ENCODE measurements around the gene NUP85.
A peak's percentile ranks its signal among the peaks of the same experiment; 100 is the strongest.

The NUP85 gene

DNA sequence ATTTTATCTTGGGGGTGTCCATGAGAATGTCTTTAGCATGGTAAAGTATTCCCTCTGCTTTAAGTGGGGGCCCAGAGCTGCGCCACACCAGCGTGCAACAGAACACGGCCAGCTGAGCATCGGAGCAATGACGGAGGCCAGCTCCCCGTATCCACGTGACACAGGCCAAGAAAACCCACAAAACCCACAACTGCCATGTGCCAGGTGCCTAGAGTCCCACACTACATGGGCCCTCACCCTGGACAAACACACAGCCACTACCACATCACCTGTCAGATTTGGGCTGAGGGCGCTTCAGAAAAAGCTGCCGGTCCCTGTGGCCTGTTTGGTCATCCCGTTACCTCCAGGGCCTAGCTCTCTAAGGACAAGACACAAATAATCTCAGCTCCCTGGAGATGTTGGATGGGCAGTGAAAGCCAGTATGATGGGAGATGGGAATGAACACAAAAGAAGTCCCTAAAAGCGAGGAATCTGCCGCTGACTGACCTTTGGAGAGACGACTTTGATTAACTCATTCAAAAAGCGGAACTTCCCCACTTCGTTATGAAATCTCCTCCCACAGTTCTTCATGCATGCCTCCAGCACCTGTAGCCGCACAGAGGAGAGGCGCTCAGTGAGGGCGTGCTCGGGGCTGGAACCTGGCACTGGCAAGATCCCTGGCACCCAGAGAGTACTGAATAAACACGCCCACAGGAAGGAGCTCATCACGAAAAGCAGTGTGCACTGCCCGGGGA lies 38.8 kb downstream of the NUP85 start:
- Histone ChIP-seq H3K36me3 (replicated peaks) (peaks cover 48% of the 10 kb centered on the region), H3K4me3 (ENCODE audit: low read depth, low read length) (no peak overlapping the region), H3K27me3 (replicated peaks) (no peaks in the 10 kb centered on the region), H3K27ac (no peak overlapping the region)
- in situ Hi-C loops (cut with HindIII; ENCODE audit: low pct_ligation_motif_present, low sequenced_read_pairs), result no loop called here
- no peak for DNase-seq
- TF ChIP-seq, protein P1, sequence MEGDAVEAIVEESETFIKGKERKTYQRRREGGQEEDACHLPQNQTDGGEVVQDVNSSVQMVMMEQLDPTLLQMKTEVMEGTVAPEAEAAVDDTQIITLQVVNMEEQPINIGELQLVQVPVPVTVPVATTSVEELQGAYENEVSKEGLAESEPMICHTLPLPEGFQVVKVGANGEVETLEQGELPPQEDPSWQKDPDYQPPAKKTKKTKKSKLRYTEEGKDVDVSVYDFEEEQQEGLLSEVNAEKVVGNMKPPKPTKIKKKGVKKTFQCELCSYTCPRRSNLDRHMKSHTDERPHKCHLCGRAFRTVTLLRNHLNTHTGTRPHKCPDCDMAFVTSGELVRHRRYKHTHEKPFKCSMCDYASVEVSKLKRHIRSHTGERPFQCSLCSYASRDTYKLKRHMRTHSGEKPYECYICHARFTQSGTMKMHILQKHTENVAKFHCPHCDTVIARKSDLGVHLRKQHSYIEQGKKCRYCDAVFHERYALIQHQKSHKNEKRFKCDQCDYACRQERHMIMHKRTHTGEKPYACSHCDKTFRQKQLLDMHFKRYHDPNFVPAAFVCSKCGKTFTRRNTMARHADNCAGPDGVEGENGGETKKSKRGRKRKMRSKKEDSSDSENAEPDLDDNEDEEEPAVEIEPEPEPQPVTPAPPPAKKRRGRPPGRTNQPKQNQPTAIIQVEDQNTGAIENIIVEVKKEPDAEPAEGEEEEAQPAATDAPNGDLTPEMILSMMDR (IDR thresholded peaks at IDR 0.05; ENCODE audit: low read depth, low read length, missing control alignments), result no peak

DNA sequence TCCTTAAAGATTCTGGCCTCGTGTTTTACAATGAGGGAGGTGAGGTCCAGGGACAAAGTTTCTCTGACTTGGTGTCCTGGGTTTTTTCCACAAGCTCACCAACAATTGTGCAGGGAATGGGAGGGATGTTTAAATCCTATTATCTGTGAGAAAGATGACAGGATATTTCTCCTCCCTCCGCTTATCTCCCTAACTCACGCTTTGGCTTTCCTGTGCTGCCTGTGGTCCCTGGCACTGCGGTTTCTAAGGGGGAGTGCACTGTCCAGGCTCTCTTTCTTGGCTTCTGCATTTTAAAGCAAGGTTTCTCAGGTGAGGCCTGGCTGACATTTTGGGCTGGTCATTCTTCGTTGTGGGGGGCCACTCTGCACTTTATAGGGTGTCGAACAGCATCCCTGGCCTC lies 39.5 kb downstream of the NUP85 start:
- in situ Hi-C loops (cut with HindIII; ENCODE audit: low pct_ligation_motif_present, low sequenced_read_pairs), result no loop called here

DNA sequence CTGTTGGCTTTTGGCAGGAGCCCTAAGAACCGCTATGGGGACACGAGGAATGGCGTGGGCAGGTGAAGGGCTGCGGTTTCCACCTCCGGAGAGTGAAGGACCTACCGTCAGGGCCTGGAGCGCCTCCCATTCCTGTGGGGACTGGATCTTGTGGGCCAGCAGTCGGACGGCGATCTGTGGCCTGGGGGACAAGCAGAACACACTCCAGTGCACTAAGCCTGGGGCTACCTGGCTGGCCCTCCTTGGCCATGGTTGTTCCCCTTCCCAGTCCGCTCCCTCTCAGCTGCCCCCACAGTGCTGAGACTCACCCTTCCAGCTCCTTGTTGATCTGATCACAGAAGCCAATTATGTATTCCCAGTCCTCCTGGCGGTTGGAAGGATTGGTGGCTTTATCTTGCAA lies 40.9 kb downstream of the NUP85 start:
- H3K27me3 ChIP-seq (replicated peaks), result no peaks in the 10 kb centered on the region
- in situ Hi-C loops (cut with HindIII; ENCODE audit: low pct_ligation_motif_present, low sequenced_read_pairs), result no loop called here
- H3K27ac ChIP-seq, result no peak overlapping the region
- no peak overlapping the region for H3K4me3 ChIP-seq (ENCODE audit: low read depth, low read length)
- DNase-seq, result no peak
- TF ChIP-seq, protein P1 (IDR thresholded peaks at IDR 0.05; ENCODE audit: low read depth, low read length, missing control alignments), result no peak
- H3K36me3 ChIP-seq (replicated peaks), result peaks cover 34% of the 10 kb centered on the region

More for the DNA sequence above, 39.5 kb downstream of the NUP85 start:
- no peak for DNase-seq
- Histone ChIP-seq H3K27ac (no peak overlapping the region), H3K4me3 (ENCODE audit: low read depth, low read length) (no peak overlapping the region), H3K27me3 (replicated peaks) (no peaks in the 10 kb centered on the region), H3K36me3 (replicated peaks) (peaks cover 45% of the 10 kb centered on the region)
- TF ChIP-seq, protein P1 (IDR thresholded peaks at IDR 0.05; ENCODE audit: low read depth, low read length, missing control alignments), result no peak

DNA sequence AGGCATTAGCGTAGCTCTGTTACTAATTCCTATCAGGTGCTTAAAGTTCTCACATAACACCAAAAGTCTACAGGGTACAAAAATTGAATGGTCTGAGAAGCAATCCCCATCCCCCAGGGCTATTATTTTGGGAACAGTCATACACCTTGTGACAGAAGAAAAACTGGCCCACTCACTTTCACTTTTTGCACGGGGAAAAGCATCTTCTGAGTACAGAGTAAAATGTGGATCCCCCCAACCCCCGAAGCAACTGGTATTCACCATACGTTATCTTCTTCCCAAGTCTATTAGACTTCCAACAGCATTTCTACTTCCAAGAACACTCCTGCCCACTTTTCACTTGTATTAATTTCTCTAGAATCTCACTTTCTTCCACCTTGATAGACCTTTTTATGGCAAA lies 44.1 kb downstream of the NUP85 start:
- H3K4me3 ChIP-seq (ENCODE audit: low read depth, low read length), result no peak overlapping the region
- H3K27me3 ChIP-seq (replicated peaks), result no peaks in the 10 kb centered on the region
- in situ Hi-C loops (cut with HindIII; ENCODE audit: low pct_ligation_motif_present, low sequenced_read_pairs), result no loop called here
- H3K36me3 ChIP-seq (replicated peaks), result peaks cover 13% of the 10 kb centered on the region
- peak overlapping the region; percentile 32 for H3K27ac ChIP-seq
- DNase-seq, result no peak
- TF ChIP-seq, protein P1 (IDR thresholded peaks at IDR 0.05; ENCODE audit: low read depth, low read length, missing control alignments), result no peak

DNA sequence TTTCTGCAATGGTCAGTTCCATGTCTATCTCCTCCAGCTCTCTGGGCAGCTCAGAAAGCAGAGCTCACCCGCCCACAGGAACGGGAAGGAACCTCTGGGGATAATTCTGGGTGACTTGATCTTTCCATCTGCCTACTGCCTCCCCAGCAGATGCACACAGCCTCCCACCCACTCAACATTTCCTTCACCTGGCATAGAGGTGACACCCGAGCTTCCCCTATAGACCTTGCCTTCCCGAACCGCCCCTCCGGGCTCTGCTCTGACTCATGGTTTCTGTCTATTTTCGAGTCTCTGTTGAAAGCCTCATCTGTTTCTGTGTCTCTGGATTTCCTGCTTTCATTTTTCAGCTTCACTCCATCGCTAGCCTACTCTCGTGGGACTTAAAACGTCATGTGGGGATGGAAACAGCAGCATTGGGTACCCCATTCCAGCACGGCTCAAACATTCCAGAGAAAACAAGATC lies 44.6 kb downstream of the NUP85 start:
- H3K27ac ChIP-seq, result peak overlapping the region; percentile 32
- peak overlapping the region; percentile 17 for H3K4me3 ChIP-seq (ENCODE audit: low read depth, low read length)
- H3K27me3 ChIP-seq (replicated peaks), result no peaks in the 10 kb centered on the region
- in situ Hi-C loops (cut with HindIII; ENCODE audit: low pct_ligation_motif_present, low sequenced_read_pairs), result no loop called here
- DNase-seq, result peak; percentile 71
- H3K36me3 ChIP-seq (replicated peaks), result peaks cover 10% of the 10 kb centered on the region
- TF ChIP-seq, protein P1 (IDR thresholded peaks at IDR 0.05; ENCODE audit: low read depth, low read length, missing control alignments), result no peak

Data from brain microvascular endothelial cell (primary cell).